GM18505 (cell line): ENCODE measurements around the gene DDX1.

ENCODE experiments used
- ATAC-seq: cut with Tn5 transposase; IDR thresholded peaks from one replicate; pipeline ENCODE4 v1.9.1; 2021; ENCODE audit not compliant: unreplicated experiment
- POLR2A ChIP-seq: IDR thresholded peaks from 4 replicates; pipeline ENCODE4 v1.6.1; 2011; ENCODE audit warnings: borderline replicate concordance; ENCODE audit not compliant: insufficient read depth, insufficient read length; ENCODE audit errors: extremely low read depth

Gene DDX1

DNA sequence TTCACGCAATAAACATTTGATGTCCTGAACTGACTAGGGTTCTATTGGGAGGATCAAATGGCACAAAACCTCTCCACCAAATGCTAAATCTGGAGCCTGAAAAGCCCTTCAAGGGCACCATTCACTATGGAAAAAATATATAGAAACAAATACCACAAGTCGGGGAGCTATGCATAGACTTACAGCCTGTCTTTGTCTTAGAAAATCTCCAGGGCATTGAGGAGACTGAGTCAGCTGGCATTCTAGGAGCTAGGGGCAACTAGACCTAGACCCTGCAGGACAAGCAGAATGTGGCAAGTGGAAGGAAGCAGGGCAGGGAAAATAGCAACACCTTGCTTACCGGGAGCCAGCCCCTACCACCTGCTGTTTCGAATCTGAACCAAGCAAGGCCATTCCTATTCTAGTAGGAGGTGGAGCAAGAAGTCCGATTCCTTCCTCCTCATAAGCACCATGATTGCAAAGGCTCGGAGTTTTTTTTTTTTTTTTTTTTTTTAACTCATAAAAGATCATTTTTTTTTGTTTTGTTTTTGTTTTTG lies 77.8 kb downstream of the DDX1 start:
- no peak for TF ChIP-seq POLR2A
- no peak for ATAC-seq

GRCh38 chr2:15670469-15670868 lies 78.8 kb downstream of the DDX1 start:
- ATAC-seq: no peak
- TF ChIP-seq POLR2A: no peak

GRCh38 chr2:15670981-15671380 lies 79.3 kb downstream of the DDX1 start:
- no peak for ATAC-seq
- no peak for TF ChIP-seq POLR2A

GRCh38 chr2:15671409-15671808 lies 79.7 kb downstream of the DDX1 start:
- TF ChIP-seq POLR2A: no peak
- ATAC-seq: no peak

GRCh38 chr2:15671842-15672815 lies 80.5 kb downstream of the DDX1 start:
- no peak for TF ChIP-seq POLR2A
- no peak for ATAC-seq

DNA sequence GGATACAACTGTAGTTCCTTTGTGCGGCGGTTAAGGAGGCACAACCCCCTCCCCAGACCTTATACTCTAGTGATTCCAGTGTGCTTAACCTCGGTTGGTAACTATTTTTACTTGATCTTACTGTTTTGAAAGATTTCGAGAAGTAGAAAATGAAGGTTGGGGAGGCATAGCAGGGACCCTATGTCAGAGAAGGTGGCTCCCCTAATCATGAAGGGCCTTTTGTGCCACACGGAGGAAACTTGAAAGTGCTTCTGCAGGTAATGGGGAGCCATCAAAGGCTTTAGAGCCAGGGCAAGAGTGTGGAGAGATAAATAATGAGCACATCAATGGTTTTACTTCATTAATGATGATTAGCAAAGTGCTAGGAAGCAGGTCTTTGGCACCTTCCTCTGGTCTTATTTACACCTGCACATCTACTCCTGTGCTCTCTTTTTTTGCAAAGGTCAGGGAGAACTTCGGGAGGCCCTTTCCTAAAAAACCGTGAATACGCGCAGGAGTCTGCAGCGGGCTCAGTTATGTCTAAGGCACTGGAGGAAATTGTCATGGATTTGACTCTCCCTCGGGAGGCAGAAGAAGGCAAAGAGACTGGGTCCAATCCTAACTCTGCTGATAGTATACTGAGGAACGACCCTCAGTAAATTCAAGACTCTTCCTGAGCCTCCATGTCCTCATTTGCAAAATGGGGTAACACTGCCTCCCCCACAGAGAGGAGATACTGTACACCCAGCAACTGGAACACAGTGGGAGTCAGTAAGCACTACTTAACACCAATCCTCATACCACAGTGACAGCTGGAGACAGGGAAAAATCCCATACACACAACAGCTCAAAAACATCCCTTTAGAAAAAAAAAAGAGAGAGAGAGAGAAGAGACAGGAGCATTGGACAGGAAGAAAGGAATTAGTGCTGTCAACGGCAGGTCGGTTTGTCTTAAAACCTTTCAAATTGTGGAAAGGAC lies 81.6 kb downstream of the DDX1 start:
- ATAC-seq: no peak

DNA sequence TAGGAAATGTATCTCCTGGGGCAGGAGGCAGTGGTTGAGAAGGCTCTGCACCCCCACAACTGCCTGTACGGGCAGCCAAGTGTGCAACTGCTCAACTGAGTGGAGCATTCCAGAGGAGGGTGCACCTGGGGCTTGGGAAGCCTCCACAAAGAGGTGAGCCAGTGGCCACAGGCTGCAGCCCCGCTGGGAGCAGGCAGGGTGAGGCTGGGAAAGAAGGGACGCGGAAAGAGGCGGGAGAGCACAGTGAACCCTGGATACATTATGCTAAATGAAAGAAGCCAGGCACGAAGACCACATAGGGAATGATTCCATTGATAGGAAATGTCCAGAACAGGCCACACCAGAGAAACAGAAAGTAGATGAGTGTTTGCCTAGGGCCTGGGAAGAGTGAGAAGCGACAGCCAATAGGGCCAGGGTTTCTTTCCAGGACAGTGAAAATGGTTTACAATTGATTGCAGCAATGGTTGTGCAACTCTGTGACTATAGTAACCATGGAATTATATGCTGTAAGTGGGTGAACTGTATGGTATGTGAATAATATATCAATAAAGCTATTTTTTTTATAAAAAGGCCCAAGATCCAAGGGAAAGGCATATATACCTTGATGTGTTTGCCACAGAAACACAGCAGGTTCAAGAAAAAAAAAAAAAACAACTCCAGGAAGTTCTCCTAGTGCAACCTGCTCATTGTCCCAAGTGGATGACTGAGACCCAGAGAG lies 82.4 kb downstream of the DDX1 start:
- TF ChIP-seq POLR2A: no peak
- no peak for ATAC-seq

More for the DNA sequence above, 81.6 kb downstream of the DDX1 start:
- no peak for TF ChIP-seq POLR2A

DNA sequence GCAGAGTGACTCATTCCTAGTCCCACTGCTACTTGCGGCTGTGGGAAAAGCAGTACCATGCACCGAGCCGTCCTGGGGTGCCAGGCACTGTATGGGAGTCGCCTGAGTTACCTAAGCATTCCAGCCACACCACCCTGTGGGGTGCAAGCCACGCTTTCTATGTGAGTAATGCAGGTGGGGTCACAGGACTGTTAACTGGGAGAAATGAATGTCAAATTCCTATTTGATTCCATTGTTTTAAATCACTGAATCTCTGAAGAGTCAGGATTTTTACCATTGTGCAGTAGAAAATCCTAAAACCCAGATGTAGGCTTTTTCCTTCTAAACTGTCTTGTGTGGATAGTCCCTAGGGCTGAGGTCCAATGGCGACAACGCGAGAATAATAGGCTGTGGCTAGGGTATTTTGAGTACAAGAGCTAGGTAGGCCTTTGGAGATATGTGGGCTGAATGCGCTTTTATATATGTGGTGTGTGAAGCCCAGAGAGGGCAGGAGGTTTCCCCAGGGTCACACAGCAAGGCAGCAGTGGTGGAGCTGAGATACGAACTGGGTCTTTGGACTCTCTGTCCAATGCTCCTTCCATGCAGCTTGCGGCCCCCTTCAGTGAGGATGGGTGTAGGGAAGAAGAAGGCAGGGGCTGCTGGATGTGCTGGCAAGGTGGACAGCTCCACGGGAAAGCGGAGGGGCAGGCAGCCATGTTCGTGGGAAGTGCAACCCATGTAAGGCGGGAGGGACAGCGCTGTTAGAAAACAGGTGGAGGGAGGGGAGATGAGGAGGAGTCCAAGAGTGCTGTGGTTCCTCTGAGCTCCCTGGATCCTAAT lies 83.2 kb downstream of the DDX1 start:
- TF ChIP-seq POLR2A: no peak
- ATAC-seq: no peak

GRCh38 chr2:15675456-15676195 lies 84.0 kb downstream of the DDX1 start:
- no peak for ATAC-seq
- TF ChIP-seq POLR2A: no peak

- no peak for ATAC-seq
- TF ChIP-seq POLR2A: no peak
Observed at GRCh38 chr2:15677141-15677843, 85.6 kb downstream of the DDX1 start.

GRCh38 chr2:15678346-15678745 lies 86.7 kb downstream of the DDX1 start:
- ATAC-seq: no peak
- no peak for TF ChIP-seq POLR2A
